Stomach (tissue), 9 donors: ENCODE data around the gene SPATA21. TPM values are rescaled to one million over a fixed set of nuclear protein-coding genes. Genes with fewer than 3 reads are reported as not detected.
"Not testable (repeated sequence)": the region's sequence is repeated elsewhere in the genome, so short reads cannot be mapped to it uniquely, and the experiment has no call there.

ENCODE experiments used
- DNase-seq, 2 donors: peaks; one replicate each; pipeline versions ENCODE4 v3.0.0 to v3.0.0-alpha.2; 2013 to 2019
- H3K27ac ChIP-seq, 5 donors: fragments of 200-600 bp in 4 of 5; sonication (generic) in 4 of 5; one replicate each; pipeline ENCODE4 v1.5.1; 2013 to 2019; ENCODE audit warnings: mild to moderate bottlenecking in 1 of 5, moderate library complexity in 1 of 5
- H3K27me3 ChIP-seq, 3 donors: fragments of 200-600 bp; sonication (generic); one replicate each; pipeline ENCODE4 v1.5.1; 2017 to 2019; ENCODE audit warnings: mixed run types in 1 of 3
- H3K36me3 ChIP-seq, 4 donors: fragments of 200-600 bp; sonication (generic); 1 replicate in 3 of 4; 2 replicates in 1 of 4; pipeline ENCODE4 v1.5.1; 2016 to 2019
- H3K4me1 ChIP-seq, 4 donors: fragments of 200-600 bp; sonication (generic); one replicate each; pipeline ENCODE4 v1.5.1; 2016 to 2019
- H3K4me3 ChIP-seq, 4 donors: fragments of 200-600 bp; sonication (generic) in 3 of 4; one replicate each; pipeline ENCODE4 v1.5.1; 2016 to 2019; ENCODE audit warnings: mild to moderate bottlenecking in 1 of 4
- H3K9me3 ChIP-seq, 4 donors: fragments of 200-600 bp; sonication (generic); one replicate each; pipeline ENCODE4 v1.5.1; 2016 to 2019
- CTCF ChIP-seq, 7 experiments: fragments of 450-650 bp in 4 of 7; fragments of 200-600 bp in 3 of 7; sonication (generic) in 3 of 7; IDR thresholded peaks; one replicate each; pipeline ENCODE4 v1.5.1; 2016 to 2019; ENCODE audit warnings: antibody characterized with exemption in 7 of 7, control low read depth in 2 of 7, mild to moderate bottlenecking in 1 of 7
- EP300 ChIP-seq: sonication (generic); formaldehyde crosslinking; IDR thresholded peaks from one replicate; pipeline ENCODE4 v1.6.1; 2017; ENCODE audit warnings: antibody characterized with exemption
- POLR2A ChIP-seq, 4 donors: fragments of 450-650 bp; IDR thresholded peaks; one replicate each; pipeline ENCODE4 v1.6.1; 2016; ENCODE audit warnings: antibody characterized with exemption in 4 of 4, control low read depth in 2 of 4, mild to moderate bottlenecking in 1 of 4, moderate library complexity in 1 of 4
- POLR2AphosphoS5 ChIP-seq, 3 donors: sonication (generic); formaldehyde crosslinking; IDR thresholded peaks; one replicate each; pipeline ENCODE4 v1.6.1; 2016; ENCODE audit warnings: antibody characterized with exemption in 3 of 3
- WGBS, 5 donors: extraction: QIAGEN DNeasy Blood & Tissue Kit in 3 of 5; methylation state at CpG; one replicate each; pipeline versions ENCODE4 v1.1.5 to v1.1.7; 2013 to 2018; 5-methylcytosine and 5-hydroxymethylcytosine counted together
- intact Hi-C: fragments of 100-400 bp; cut with DNase I; formaldehyde crosslinking; loops from one replicate; pipeline ENCODE4 v1.15.1; 2023; ENCODE audit warnings: low total_unique reads
- polyA plus RNA-seq, 3 donors: library from polyadenylated mRNA; stranded (reverse); fragments of 200-250 nt; gene quantifications; one replicate each; pipeline ENCODE4 v1.2.3, GENCODE V29; 2013
- total RNA-seq, 5 donors: library from RNA; depleted of rRNA; stranded (reverse); fragments of >200 nt; gene quantifications; one replicate each; pipeline versions ENCODE4 v1.1.0 to v1.2.3, GENCODE V29; 2014 to 2016
- donor health status: healthy with polysubstance abuse.
- donor health status: Bipolar disorder and iron deficiency.
- donor health status: healthy.

SPATA21 gene
- total and polyA plus RNA-seq, 8 donors, result 0.25 to 0.31 (median 0.30) TPM; not detected in 5

- peak; percentile 74 to 95 for DNase-seq
- H3K9me3 ChIP-seq, result no peaks in the 10 kb centered on the region
- peak overlapping the region; percentile 97 to 98 (median 98) for H3K27ac ChIP-seq
- peak overlapping the region; percentile 66 to 78 (median 70) for H3K4me3 ChIP-seq
- H3K36me3 ChIP-seq, result no peaks in the 10 kb centered on the region
- TF ChIP-seq EP300, result no peak
- TF ChIP-seq POLR2A (IDR thresholded peaks at IDR 0.05), result peak in 1 of 4 donors; percentile 71
- TF ChIP-seq POLR2AphosphoS5 (IDR thresholded peaks at IDR 0.05), result peak in 2 of 3 donors; percentile 21 to 79
- no peak for TF ChIP-seq CTCF (IDR thresholded peaks at IDR 0.05)
- H3K4me1 ChIP-seq, result peaks cover 26 to 79% (median 54%) of the 10 kb centered on the region in 4 donors
- intact Hi-C loops, result no loop called here
- WGBS, 5 donors, result 0 to 1% (median 0%) methylated on average over 44 to 47 of the region's 47 CpGs
- H3K27me3 ChIP-seq, result no peaks in the 10 kb centered on the region
Measured at GRCh38 chr1:16367258-16367967, 69.8 kb downstream of the SPATA21 start.

- peak within 1 kb of the TSS; percentile 97 to 98 (median 98) for H3K27ac ChIP-seq
- H3K9me3 ChIP-seq, result no peaks in the 10 kb centered on the region
- peaks cover 20 to 73% (median 48%) of the 10 kb centered on the region in 4 donors for H3K4me1 ChIP-seq
- 1 to 4% (median 3%) methylated on average over 16 to 24 of the region's 24 CpGs for WGBS, 5 donors
- intact Hi-C loops, result no loop called here
- H3K36me3 ChIP-seq, result no peaks in the 10 kb centered on the region
- DNase-seq, result peak; percentile 99 to 100
- H3K27me3 ChIP-seq, result no peaks in the 10 kb centered on the region
- H3K4me3 ChIP-seq, result peak within 1 kb of the TSS; percentile 66 to 78 (median 70)
- TF ChIP-seq CTCF (IDR thresholded peaks at IDR 0.05), result no peak
- peak in 1 of 4 donors; percentile 62 for TF ChIP-seq POLR2A (IDR thresholded peaks at IDR 0.05)
- TF ChIP-seq EP300, result no peak
- peak in 2 of 3 donors; percentile 88 to 98 for TF ChIP-seq POLR2AphosphoS5 (IDR thresholded peaks at IDR 0.05)
Measured at GRCh38 chr1:16366722-16367257, 70.4 kb downstream of the SPATA21 start, which contains the start of gene SZRD1. SZRD1 (plus strand) TSS chr1:16367242; CDS start chr1:16367258, 16 bp downstream.

- H3K27me3 ChIP-seq, H3K36me3 ChIP-seq, H3K4me3 ChIP-seq, DNase-seq, H3K9me3 ChIP-seq, intact Hi-C loops: not testable (repeated sequence)
- Histone ChIP-seq H3K4me1 (peaks cover 16 to 56% (median 32%) of the 10 kb centered on the region in 4 donors), H3K27ac (peak overlapping the region in 2 of 5 donors; percentile 31 to 42)
- WGBS, 5 donors, result 51 to 67% (median 62%) methylated on average over 3 of the region's 3 CpGs
Measured at GRCh38 chr1:16365146-16365498, 72.1 kb downstream of the SPATA21 start.

- H3K9me3 ChIP-seq, result no peaks in the 10 kb centered on the region
- intact Hi-C loops, result loop anchor here (5.0 kb wide), 1 partner anchor 280 kb away; no protein-coding TSS in a partner anchor
- no peak for DNase-seq
- no peak for TF ChIP-seq CTCF (IDR thresholded peaks at IDR 0.05)
- TF ChIP-seq POLR2A (IDR thresholded peaks at IDR 0.05), result no peak
- TF ChIP-seq EP300, result no peak
- TF ChIP-seq POLR2AphosphoS5 (IDR thresholded peaks at IDR 0.05), result no peak
- H3K36me3 ChIP-seq, result no peaks in the 10 kb centered on the region
- no peaks in the 10 kb centered on the region for H3K27me3 ChIP-seq
- WGBS, 5 donors, result 74 to 85% (median 83%) methylated on average over 3 of the region's 3 CpGs
- peaks cover 0 to 7% (median 6%) of the 10 kb centered on the region in 4 donors for H3K4me1 ChIP-seq
- no peak overlapping the region for H3K4me3 ChIP-seq
- H3K27ac ChIP-seq, result no peak overlapping the region
Measured at GRCh38 chr1:16356867-16357266, 80.4 kb downstream of the SPATA21 start.
